Skin of body (tissue), 2 donors: Measurements from ENCODE around the gene NKX2-1. TPM values are rescaled to one million over a fixed set of nuclear protein-coding genes. Genes with fewer than 3 reads are reported as not detected.

Source experiments
- DNase-seq: peaks from one replicate; lab custom pipeline; 2025; lab: John Stamatoyannopoulos, UW
- total RNA-seq: library from RNA; depleted of rRNA; stranded (reverse); fragments of >200 nt; gene quantifications from one replicate; pipeline ENCODE4 v1.2.3, GENCODE V29; 2014

Gene NKX2-1
- total RNA-seq, 1 donor from 2014 or later = not detected

DNA sequence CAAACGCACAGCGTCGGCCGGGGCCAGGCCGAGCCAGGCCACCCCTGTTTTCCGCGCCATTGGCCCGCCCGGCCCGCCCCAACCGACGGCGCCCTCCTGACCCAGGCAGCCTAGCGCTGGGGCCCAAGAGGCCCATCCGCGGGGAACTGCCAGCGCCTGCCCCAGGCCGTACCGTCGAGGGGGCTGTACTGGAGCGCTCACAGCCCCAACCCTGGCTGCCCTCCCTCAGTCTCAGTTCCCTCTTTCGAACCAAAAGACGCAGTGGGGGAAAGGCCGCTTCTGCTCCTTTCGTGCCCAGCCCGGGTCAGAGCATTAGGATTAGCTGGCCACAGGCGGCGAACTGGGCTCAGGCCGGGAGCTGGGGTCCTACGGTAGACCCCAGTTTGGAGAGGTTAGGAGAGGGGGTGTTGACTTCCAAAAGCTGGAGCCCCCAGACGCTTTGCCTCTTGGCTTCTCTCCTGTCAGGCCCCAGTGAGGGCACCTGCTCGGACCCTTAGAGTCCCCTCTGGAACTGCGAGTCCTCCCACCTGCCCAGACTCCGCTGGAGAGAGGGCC is 1.9 kb downstream of the NKX2-1 start:
- DNase-seq = no peak

DNA sequence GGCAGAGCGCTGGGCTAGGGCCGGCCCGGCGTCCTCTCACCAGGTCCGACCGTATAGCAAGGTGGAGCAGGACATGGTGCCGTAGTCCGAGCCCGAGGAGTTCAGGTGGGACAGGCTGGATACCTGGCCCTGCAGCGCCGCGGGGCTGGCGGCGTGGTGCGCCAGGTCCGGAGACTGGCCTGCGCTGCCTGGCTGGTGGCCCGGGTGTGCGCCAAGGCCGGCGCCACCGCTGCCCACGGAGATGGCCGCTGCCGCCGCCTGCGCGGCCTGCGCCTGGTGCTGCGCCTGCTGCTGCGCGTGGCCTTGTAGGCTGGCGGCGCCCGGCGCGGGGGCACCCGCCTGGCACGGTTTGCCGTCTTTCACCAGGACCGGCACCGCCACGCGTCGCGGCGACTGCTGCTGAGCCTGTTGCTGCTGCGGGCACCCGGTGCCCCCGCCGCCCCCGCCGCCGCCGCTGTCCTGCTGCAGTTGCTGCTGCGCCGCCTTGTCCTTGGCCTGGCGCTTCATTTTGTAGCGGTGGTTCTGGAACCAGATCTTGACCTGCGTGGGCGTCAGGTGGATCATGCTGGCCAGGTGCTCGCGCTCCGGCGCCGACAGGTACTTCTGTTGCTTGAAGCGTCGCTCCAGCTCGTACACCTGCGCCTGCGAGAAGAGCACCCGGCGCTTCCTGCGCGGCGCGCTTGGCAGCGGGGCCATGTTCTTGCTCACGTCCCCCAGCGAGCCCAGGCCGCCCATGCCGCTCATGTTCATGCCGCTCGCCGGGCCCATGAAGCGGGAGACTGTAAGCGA is 2.6 kb downstream of the NKX2-1 start:
- no peak for DNase-seq

DNA sequence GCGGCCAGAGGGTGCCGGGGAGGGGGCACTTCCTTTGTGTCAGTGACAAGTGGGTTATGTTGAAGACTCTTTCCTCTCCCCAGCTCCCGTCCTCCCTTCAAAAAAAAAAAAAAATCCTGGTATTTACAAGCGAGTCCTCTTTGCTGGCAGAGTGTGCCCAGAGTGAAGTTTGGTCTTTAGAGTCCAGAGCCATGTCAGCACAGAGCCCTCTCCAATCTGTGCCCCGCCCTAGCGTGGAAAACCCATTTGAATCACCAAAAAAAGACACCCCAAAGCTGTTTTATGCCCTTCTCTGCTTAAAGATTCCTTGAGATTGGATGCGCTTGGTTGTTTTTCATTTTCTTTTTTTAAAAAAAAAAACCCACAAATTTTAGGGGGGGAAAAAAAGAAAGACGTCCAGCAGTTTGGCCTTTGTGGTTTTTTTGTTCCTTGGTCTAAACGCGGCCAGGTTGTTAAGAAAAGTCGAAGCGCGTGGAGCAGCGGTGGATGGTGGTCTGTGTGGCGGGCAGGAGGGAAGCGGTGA is 3.3 kb downstream of the NKX2-1 start:
- DNase-seq = no peak

DNA sequence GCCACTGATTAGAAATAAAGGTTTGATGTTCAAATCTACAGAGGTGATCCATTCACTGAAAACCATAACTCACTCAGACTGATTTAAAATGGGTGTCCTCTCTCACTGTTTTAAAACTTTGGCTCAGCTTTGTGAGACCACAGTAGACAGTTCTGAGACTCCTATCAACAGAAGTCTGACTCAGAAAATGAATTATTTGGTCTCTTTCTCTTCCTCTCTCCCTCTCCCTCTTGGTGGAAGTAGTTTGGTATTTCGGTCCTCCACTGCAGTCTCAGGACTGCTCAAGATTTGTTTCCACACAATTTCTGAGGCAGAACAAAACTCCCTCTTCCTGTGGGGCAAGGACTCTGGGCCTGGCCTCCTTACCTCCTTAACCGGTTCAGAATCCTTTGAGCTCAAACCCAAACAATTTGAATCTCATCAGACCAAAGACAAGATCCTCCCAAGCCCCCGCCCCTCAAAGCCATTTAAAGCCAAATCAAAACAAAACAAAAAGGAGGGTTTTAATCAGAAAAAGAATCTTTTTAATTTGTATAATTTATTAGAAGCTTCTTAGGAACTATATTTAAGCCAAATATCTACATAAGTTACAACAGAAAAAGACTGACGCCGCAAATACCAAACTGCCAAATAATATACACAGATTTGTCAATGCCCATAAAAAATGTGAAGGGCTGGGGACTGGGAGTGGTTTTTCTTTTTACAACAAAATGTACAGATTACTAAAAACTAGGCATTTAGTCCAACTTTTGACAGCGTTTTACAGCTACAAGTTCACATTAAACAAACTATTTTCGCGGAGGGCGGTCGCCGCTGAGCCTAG is 3.9 kb downstream of the NKX2-1 start:
- DNase-seq = no peak

DNA sequence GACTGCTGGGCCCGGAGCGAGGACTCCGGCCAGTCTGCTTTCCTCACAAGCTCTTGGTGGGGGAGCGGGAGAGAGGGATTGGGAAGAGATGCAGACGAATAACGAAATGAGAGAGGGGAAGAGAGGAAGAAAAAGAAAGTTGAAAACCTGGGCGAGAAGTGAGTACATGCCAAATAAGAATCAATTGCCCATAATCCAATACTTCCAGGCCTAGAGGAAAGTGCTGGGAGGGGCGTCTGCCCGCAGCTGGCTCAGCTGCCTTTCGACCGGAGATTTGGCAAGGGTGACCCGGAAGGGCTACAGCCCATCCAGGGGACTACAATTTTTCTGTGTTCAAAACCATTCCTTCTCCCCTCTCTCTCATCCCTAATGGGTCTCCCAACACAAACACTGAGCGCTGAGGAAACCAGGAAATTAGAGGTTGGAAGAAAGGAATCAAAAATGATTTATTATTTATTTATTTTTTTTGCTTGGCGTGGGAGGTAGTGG is 4.9 kb downstream of the NKX2-1 start:
- no peak for DNase-seq

DNA sequence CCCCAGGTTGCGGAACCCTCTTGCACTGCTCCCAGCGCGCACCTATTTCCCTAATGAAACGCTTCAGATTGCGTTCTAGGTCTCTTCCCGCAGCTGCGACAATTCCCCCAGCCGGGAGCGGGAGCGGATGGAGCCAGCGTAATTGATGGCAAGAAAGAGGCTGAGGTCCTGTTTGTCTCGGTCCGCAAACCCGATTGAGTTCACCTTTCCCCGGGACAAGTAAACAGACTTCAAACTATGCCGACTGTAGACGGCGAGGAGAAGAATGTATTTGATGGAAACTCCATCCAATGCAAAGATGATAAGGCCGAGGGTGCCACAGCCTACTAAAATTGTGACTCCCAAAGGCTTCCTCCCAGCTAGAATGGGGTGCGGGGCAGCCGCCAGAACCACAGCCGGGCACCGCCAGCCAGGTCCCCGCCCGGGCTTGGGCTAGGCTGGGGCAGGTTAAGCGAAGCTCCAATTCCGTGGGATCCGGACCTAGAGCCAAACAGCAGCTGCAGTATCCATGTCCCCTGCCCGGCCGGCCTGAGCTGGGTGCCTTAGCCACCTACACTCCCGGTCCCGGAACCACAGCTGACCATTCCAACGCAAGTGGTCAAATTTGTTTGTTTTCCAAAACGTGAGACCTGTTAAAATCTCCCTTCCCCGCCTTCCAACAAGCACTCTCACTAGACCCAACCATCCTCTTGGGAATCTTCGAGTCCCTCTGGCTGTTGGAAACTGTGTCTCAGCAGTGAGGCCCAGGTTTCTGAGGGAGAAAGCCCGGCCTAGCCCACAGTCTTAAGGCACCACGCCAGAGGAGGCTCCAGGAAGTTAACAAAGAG is 5.5 kb downstream of the NKX2-1 start:
- no peak for DNase-seq

DNA sequence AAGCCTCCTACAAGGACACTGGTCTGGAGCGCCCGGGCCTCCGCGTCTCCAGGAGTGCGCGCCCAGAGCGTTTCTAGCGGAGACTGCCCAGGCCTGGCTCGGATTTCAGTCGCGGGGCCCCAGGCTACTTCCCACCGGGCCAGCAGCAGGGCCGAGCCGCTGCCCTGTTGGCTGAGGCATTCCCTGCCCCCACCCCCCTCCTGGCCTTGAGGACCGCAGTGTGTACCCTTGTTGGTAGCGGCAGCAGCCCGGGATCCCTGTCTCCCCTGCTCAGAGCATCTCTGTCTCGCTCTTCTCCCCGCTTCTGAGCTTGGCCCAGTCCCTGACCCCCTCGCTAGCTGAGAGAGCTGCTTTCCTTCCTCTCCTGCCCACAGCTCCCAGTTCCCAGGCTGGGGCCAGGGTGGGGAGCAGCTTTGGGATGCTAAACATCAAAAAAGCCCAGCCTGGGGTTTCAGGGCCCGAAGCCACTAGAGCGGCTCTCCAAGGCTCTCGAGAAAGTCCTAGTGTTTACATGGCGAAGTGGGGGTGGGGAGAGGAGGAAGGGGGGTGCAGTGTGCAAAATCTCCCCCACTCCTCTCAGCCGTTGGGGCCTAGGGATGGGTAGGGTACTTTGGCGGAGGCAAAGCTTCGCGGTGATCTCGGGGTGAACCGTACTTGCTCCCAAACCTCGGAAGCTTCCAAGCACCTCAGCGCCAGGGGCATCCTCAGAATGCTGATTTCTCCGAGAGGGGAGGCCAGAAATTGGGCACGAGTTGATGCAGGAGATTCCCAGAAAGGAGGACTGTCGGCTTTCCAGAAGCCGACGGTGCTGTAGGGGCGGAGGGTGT is 6.4 kb downstream of the NKX2-1 start:
- DNase-seq = no peak

DNA sequence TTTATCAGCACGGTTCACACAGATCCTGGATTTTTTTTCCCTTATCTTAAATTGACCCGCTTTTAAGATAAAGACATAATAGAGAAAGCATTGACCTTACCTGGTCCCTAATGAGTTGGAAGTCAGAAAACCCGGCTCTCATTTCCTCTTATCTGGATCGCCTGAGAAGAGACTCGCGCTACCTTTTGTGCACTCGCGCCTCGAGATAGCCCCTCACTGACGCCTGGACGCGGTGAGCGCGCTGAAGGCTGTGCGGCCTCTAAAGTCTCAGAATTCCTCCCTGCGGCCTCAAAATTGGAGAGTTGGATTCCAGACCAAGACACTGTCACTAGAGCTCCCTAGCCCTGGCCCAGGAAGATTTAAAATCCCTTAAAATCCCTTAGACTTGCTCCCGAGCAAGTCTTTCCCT is 7.0 kb downstream of the NKX2-1 start:
- DNase-seq = no peak

DNA sequence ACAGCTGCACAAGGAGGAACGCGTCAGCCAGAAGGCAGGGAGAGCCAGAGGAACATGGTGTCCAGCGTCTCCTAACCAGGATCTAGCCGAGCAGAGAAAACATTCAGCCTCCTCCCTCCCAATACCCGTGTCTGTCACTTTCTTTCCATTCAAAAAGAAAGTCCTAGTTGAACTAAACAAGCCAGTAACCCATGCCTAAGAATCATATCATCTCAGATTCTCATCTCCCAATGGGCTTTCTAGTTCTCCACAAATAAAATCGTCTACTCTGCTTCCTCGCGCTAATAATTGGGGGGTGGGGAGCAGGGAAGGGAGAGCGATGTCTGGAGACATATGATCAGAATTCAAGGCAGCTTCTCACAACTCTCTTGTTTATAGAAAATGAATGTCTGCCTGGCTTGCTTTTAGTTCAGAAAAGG is 7.4 kb downstream of the NKX2-1 start:
- no peak for DNase-seq

DNA sequence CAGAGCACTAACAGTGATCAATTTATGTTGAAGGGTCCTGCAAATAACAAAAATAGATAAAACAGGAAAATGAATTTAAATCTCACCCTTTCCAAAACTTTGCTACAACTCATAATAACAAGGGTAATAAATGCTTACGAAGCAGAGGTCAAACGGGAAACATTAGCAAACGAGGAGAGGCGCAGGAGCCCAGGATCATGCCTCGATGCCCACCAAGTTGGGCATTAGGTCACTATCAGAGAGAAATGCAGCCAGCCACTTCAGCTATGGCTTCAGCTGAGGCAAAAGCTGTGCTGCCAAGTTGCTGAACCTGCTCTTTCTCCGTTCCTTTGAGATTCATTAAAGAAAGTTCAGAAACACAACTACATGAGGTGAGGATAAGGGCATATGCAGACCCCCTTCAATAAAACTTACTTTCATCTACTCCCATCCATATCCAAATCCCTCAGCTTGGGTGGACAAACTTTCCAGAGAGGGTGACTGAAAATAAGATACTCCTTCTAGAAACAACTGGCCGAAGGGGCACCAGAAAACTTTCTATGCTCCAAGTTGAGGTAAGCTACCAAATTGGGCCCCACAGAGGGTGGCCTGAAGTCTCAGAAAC is 7.9 kb downstream of the NKX2-1 start:
- DNase-seq = no peak

DNA sequence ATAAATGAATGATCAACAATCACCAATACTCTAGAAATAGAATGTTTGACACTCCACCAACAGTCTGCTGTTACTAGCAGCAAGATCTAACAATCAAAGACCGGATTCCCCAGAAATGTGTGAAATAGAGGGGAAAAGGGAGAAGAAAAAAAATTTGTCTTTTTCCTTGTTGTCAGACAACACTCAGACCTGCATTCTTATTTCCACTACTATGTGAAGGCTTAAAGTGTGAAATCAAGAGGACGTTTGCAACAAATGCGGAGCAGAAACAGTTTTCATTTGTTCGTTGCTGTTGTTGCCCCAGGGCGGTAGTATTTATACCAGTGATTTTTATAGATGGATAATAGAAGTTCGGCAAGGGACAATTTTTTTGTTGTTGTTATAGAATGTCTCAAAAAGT is 9.2 kb downstream of the NKX2-1 start:
- no peak for DNase-seq

DNA sequence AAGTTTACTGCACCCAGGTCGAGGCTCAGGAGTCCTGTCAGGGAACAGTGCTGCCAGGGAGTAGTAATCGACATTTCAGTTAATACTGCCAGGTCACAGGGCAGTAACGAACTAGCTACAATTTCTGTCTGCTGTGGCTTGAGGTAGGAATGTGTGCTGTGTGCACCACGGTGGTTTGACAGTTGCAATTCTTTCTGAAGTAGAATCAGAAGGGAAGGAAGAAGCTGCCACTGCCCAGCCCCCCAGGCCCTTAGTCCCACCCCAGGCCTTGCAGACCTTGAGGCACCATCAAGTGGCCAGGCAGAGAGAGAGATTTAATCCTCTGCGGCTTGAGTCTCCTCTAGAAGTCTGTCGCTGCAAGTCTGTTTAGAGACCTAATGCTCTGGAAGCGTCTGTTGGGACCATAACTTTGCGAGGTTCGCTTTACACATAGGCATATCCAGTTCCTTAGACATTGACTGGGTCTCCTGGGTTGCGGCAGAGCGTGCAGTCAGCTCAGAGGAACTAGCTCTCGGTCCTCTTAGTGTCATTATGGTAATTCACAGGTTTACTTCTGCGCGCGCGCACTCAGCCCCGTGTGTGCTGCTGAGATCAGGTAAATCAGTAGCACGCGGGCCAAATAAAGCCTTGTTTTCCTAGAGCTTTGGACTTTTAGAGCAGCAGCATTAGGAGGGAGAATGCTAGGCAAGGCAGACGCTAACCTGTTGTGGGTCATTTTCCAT is 9.8 kb downstream of the NKX2-1 start:
- no peak for DNase-seq

DNA sequence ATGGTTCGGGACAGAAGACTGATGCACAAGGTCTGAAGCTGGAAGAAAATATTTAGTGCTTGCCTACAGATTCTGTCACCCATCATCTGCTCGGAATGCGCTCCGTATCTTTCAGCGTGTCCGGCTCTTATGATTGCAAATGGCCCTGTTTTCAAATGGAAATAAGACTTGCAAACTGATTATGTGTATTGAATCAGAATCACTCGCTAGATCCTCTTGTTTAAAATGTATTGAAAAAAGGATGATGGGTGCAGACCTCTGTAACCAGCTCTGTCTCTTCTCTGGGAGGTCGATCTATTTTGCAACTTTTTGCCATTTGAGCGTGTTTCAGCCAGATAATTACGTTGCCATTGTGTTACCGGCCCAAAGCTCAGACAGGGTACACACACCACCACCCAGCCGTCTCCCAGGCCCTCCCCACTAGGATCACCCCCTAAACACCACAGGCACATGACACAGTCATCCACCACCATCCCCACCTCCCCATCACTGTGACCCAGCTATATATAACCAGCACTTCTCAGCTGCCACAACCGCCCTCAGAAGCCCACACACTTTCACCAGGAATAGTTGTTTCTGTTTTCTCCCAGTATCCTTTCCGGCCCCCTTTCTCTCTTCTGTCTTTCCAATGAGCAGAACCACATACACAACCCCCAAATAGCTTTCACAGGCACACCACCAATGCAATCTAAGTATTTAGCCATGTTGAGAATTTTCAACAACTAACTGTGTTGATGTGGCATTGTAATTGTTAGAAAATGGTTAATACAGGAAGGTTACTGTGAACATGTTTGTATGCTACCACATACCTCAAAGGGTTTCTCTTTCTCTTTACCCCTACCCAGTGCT is 10.7 kb downstream of the NKX2-1 start:
- DNase-seq = no peak

DNA sequence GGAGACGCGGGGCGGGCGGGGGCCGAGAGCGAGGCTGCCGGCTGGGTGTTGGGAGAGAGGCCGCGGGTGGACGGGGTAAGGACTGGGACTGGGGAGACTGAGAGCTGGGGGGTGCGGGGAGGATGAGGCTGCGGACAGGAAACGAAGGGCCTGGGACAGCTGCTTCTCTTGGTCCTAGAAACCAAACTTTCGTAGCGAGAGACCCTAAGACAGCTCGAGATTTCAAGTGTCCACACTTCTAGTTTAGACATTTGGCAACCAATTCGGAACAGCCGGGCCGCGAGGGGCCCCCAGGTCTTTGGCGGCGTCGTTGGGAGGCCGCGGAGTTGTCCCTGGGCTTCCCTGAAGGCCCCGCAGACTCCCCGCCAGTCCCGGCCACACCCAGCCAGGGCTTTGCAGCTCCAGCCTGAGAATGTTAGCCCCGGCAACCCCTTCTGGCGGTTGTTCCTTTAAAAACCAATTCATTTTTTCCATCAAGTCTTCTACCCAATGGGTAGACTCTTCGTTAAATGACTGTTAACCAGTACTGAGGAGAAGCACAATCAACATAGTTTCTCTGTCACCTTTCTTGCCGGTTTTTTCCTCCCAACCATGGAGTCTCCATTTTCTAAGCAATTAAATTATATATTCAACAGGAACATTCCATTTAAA is 11.5 kb downstream of the NKX2-1 start:
- DNase-seq = no peak

DNA sequence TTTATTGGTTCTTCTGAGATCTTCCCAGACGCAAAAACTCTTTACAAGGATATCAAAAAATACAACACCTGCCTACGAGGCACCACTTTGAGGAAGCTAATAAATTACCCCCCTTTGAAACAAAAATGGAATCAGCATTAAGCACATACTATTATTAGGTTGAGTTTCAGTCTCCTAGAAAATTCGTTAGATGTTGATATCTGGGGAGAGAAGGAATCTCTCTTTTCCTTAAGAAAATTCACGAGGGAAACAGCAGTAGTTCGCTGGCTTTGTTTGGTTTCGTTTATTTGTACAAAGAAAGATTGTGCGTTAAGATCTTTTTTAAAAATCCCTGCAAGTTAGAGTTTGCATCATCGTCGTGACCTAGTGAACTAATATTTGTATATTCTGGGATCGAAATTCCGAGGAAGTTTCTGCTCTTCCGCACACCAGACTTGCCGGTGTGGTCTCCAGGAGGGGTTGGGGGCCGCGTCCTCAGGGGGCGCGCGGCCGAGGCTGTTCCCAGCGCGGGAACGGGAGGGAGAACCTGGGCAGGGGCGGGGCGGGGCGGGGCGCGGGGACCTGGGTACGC is 12.1 kb downstream of the NKX2-1 start:
- DNase-seq = no peak

DNA sequence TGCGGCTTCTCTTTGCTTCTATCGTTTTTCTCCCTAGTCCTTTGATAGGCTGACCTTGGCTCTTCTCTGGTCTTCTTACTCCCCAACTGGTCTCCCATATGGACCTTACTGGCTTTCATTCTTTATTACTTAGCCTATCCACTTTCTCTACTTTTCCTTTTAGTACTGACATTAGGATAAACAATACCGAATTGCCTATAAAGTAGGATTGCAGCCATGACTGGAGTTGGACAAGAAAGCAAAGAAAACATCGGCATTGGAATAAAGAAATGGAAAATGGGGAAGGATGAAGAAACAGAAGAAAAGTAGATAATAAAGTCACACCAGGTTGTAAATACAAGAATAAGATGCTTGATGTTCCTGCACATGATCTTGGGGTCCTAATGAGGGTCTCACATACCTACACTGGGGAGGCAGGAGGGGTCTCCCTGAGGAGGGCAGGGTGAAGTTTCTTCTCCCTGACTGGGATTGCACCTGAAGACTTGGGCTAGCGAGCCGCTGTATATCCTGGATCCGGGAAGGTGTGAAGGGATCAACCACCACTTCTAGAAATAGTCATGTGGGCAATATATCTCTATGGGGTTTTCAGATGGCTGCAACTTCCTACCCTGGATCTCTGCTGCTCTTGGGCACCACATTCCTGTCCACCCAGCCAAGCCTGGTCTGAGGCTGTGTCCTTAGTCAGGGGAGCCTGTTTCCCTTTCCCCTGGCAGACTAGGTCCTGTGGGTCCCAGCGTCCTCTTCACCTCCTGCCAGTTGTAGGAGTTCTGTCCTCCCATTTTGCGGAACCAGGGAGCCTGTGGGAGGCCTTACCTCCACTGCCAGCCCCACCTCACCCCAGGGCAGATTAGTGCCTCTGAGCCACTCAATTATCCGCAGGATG is 13.1 kb downstream of the NKX2-1 start:
- no peak for DNase-seq
